ENCODE results near the gene HSD17B10.
A peak's percentile ranks its signal among the peaks of the same experiment; 100 is the strongest.
"Not testable (repeated sequence)": the region's sequence is repeated elsewhere in the genome, so short reads cannot be mapped to it uniquely, and the experiment has no call there.

Gene HSD17B10

DNA sequence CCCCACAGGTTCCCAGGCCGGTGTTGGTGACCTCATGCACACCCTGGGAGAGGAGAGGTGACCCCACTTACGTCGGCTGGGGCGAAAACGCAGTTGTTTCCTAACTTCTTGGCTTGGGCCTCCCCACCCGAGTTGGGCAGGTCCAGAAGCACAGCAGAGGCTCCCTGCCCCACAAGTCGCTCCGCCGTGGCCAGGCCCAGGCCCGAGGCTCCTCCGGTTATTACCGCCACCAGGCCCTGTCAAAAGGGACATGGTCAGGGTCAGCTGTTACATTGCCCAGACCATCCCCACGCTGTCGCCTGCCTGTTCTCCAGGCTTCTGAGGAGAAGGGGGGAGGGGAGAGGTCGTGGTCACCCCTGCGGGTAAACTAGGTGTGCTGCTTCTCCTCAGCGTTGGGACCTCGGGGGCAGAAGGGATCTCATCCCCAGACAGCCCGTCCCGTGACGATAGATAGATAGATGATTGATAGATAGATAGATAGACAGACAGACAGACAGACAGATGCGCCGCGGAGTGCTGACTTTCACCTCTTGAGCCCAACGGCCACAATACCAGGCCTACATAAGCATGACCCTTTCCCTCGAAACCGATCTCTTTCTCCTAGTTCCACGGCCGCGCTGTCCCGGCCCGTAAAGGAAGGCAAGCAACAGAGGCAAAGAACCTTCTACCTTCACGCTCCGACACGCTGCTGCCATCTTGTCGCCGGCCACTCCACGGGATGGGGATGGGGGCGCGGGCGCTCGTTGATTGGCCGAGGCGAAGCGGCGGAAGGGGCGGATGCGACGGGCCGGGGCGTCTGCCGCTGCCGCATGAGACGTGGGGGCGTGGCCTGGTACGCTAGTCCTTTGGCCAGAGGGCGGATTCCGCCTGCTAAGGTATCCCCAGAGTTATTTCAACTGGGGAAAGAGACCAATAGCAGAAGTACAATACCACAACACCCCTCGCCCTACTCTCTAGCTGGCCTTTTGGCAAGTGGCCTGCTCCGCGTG, at the start of gene HSD17B10:
TSS of gene HSD17B10 (minus strand) at position 720 of the 989 bp plus-strand sequence. CDS start at position 695, 25 bp downstream.
- peaks cover 2% of the 10 kb centered on the region for H3K36me3 Mint-ChIP-seq
- H3K4me1 Mint-ChIP-seq (ENCODE audit: low read depth) = peaks cover 18% of the 10 kb centered on the region
- no peaks in the 10 kb centered on the region for H3K27me3 Mint-ChIP-seq
- H3K9me3 Mint-ChIP-seq (ENCODE audit: low read depth) = no peaks in the 10 kb centered on the region
- peak within 1 kb of the TSS; percentile 99 for H3K4me3 Mint-ChIP-seq
- peak within 1 kb of the TSS; percentile 96 for H3K27ac Mint-ChIP-seq

- H3K4me1 Mint-ChIP-seq (ENCODE audit: low read depth) = no peaks in the 10 kb centered on the region
- no peaks in the 10 kb centered on the region for H3K36me3 Mint-ChIP-seq
- H3K27me3 Mint-ChIP-seq = no peaks in the 10 kb centered on the region
- H3K4me3 Mint-ChIP-seq = no peak overlapping the region
- no peak overlapping the region for H3K27ac Mint-ChIP-seq
- H3K9me3 Mint-ChIP-seq (ENCODE audit: low read depth) = no peaks in the 10 kb centered on the region
Measured at GRCh38 chrX:53483416-53483815, 49.2 kb upstream of the HSD17B10 start.

DNA sequence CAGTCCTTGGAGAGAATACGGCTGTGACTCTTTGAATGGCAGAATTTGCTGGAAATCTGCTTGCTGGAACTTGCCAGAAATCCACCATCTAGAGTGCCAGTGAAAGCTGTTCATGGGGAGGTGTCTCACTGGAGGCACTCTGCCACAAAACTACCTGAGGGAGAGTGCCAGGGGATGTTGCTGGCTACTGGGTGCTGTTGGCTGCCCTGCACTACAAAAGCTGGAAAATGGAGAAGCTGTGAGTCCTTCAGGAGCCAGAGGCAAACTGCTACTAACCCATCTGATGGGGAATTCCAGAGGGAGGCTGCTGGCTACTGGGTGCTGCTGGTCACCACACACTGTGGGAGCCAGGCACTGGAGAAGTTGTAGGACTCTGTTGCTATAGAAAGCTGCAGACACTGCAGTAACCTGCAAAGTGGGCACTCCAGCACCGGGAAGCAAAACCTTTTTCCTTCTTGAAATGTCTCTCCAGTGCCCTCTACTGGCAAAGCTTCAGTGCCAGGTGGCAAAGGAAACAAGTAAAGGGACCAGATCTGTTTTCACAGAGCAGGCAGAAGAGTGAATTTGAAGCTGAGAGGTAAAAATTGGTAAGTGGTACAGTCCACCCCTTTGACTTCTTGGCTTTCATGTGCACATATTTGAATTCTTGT, 47.8 kb upstream of the HSD17B10 start:
- no peaks in the 10 kb centered on the region for H3K9me3 Mint-ChIP-seq (ENCODE audit: low read depth)
- no peak overlapping the region for H3K4me3 Mint-ChIP-seq
- H3K27me3 Mint-ChIP-seq = no peaks in the 10 kb centered on the region
- no peaks in the 10 kb centered on the region for H3K36me3 Mint-ChIP-seq
- H3K27ac Mint-ChIP-seq = no peak overlapping the region
- no peaks in the 10 kb centered on the region for H3K4me1 Mint-ChIP-seq (ENCODE audit: low read depth)

DNA sequence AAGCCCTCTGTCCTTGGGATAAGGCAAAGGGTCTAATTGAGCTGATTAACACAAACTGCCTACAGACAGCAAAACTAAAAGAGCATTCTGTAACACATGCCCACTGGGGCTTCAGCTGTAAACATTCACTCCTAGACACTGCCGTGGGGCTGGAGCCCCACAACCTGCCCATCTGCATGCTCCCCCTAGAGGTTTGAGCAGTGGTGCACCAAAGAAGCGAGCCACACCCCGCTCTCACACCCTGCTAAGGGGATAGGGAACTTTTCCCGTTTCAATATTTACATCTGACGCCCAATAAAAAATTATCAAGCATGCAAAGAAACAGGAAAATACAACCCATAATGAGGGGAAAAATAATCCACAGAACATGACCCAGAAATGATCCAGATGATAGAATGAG, 46.9 kb upstream of the HSD17B10 start:
- Mint-ChIP-seq H3K9me3 (ENCODE audit: low read depth) (no peaks in the 10 kb centered on the region), H3K4me1 (ENCODE audit: low read depth) (no peaks in the 10 kb centered on the region), H3K36me3 (no peaks in the 10 kb centered on the region), H3K4me3 (no peak overlapping the region), H3K27me3 (no peaks in the 10 kb centered on the region), H3K27ac (no peak overlapping the region)

DNA sequence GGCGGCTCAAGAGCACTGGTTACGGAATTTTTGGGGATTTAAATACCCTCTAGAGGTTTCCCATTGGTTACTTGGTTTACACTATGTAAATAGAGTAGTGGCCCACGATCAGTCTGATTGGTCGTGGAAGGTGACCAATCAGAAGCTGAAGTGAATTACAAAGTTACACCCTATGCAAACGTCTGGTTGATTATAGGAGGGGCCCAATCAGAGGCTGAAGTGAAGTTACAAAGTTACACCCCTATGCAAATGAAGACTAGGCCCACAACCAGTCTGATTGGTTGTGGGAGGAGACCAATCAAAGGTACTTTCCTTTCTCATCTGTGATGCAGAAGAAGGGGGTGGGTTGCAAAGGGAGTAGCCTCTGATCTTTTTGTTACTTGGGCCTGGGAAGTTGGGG, 45.1 kb upstream of the HSD17B10 start:
- no peaks in the 10 kb centered on the region for H3K4me1 Mint-ChIP-seq (ENCODE audit: low read depth)
- no peaks in the 10 kb centered on the region for H3K9me3 Mint-ChIP-seq (ENCODE audit: low read depth)
- no peak overlapping the region for H3K4me3 Mint-ChIP-seq
- H3K27me3 Mint-ChIP-seq = no peaks in the 10 kb centered on the region
- H3K36me3 Mint-ChIP-seq = no peaks in the 10 kb centered on the region
- H3K27ac Mint-ChIP-seq = no peak overlapping the region

DNA sequence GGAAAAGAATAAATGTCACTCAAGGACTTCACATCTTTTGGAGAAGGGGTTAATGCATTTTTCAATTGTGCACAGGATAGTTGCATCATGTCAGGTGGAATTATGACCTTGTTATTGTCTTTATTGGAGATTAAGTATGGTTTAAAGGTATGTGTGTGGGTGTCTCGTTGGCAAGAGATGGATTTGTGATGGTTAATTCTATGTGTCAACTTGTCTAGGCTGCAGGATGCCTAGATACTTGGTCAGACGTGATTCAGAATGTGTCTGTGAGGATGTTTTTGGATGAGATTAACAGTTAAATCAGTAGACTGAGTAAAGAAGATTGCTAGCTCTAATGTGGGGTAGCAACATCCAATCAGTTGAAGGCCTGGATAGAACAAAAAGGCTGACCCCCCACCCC, 42.2 kb upstream of the HSD17B10 start:
- no peaks in the 10 kb centered on the region for H3K9me3 Mint-ChIP-seq (ENCODE audit: low read depth)
- H3K36me3 Mint-ChIP-seq = no peaks in the 10 kb centered on the region
- no peak overlapping the region for H3K4me3 Mint-ChIP-seq
- no peak overlapping the region for H3K27ac Mint-ChIP-seq
- H3K4me1 Mint-ChIP-seq (ENCODE audit: low read depth) = no peaks in the 10 kb centered on the region
- no peaks in the 10 kb centered on the region for H3K27me3 Mint-ChIP-seq

DNA sequence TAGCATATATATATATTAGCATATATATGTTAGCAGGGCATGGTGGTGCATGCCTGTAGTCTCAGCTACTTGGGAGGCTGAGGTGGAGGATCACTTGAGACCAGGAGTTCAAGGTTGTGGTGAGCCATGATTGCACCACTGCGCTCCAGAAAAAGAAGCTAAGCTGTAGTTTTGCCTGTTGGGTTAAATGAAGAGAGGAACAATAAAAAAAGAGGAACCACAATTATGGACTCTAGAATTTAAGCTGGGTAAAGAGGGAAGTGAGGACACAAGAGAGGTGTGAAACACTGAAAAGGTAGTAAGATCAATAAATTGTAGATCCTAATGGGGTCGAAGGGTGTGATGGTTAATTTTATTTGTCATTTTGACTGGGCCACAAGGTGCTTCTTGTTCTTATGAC, 40.5 kb upstream of the HSD17B10 start:
- H3K27ac Mint-ChIP-seq = no peak overlapping the region
- H3K36me3 Mint-ChIP-seq = no peaks in the 10 kb centered on the region
- no peaks in the 10 kb centered on the region for H3K4me1 Mint-ChIP-seq (ENCODE audit: low read depth)
- H3K4me3 Mint-ChIP-seq = no peak overlapping the region
- H3K9me3 Mint-ChIP-seq (ENCODE audit: low read depth) = no peaks in the 10 kb centered on the region
- no peaks in the 10 kb centered on the region for H3K27me3 Mint-ChIP-seq

DNA sequence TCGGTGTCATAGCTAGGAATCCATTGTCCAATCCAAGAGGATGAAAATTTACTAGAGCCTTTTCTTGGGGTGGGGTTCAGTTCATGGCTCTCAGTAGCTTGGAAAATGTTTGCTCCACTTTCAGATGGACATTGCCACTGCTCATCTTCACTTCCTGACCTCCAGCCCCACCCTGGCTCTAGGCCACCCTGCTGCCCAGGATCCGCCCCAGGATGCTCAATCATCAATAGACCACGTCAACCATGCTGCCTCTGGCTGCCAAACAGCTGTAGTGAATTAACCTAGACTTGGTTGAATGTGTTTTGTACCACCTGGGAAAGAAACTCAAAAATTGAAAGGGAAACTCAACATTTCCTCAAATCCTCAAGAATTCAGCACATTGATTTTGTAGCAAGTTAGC, 37.2 kb upstream of the HSD17B10 start:
- Mint-ChIP-seq H3K4me3 (no peak overlapping the region), H3K27me3 (no peaks in the 10 kb centered on the region), H3K9me3 (ENCODE audit: low read depth) (no peaks in the 10 kb centered on the region), H3K27ac (no peak overlapping the region), H3K4me1 (ENCODE audit: low read depth) (no peaks in the 10 kb centered on the region), H3K36me3 (no peaks in the 10 kb centered on the region)

DNA sequence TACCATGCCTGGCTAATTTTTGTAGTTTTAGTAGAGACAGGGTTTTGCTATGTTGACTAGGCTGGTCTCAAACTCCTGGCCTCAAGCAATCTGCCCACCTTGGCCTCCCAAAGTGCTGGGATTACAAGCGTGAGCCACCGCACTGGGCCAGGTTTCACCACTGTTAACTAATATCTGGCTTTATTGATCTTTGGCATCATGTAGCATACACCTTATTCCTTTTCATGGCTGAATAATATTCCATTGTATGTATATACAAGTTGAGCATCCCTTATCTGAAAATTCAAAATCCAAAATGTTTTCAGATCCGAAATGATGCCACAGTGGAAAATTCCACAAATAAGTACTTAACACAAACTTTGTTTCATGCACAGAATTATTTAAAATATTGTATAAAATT, 34.5 kb upstream of the HSD17B10 start:
- H3K4me3 Mint-ChIP-seq; H3K4me1 Mint-ChIP-seq (ENCODE audit: low read depth); H3K27ac Mint-ChIP-seq; H3K9me3 Mint-ChIP-seq (ENCODE audit: low read depth); H3K27me3 Mint-ChIP-seq; H3K36me3 Mint-ChIP-seq: not testable (repeated sequence)

DNA sequence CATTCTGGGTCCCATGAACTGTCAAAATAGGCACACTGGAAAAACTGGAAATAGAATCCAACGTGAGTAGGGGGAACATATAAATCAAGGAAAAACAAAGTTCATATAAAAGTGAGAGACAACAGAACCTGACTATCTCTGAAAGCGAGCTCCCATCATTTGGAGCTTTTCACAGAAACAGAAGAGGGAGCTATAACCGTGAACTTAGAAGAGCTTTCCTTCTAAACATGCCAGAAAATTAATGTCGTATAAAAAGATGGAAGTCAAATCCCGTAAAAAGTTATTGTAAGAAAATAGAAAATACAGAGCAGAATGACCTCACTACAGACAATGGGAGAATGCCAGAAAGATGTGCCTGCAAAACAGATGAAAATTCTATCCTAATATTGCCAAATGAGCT, 23.9 kb upstream of the HSD17B10 start:
- no peaks in the 10 kb centered on the region for H3K9me3 Mint-ChIP-seq (ENCODE audit: low read depth)
- no peak overlapping the region for H3K4me3 Mint-ChIP-seq
- no peaks in the 10 kb centered on the region for H3K36me3 Mint-ChIP-seq
- H3K27me3 Mint-ChIP-seq = peaks cover 5% of the 10 kb centered on the region
- no peaks in the 10 kb centered on the region for H3K4me1 Mint-ChIP-seq (ENCODE audit: low read depth)
- no peak overlapping the region for H3K27ac Mint-ChIP-seq

- no peak overlapping the region for H3K4me3 Mint-ChIP-seq
- H3K27me3 Mint-ChIP-seq = peaks cover 5% of the 10 kb centered on the region
- H3K4me1 Mint-ChIP-seq (ENCODE audit: low read depth) = no peaks in the 10 kb centered on the region
- H3K36me3 Mint-ChIP-seq = no peaks in the 10 kb centered on the region
- H3K9me3 Mint-ChIP-seq (ENCODE audit: low read depth) = no peaks in the 10 kb centered on the region
- no peak overlapping the region for H3K27ac Mint-ChIP-seq
Measured at GRCh38 chrX:53456254-53456653, 22.1 kb upstream of the HSD17B10 start.

GRCh38 chrX:53452812-53453211, 18.6 kb upstream of the HSD17B10 start:
- Mint-ChIP-seq H3K4me1 (ENCODE audit: low read depth) (no peaks in the 10 kb centered on the region), H3K9me3 (ENCODE audit: low read depth) (no peaks in the 10 kb centered on the region), H3K36me3 (no peaks in the 10 kb centered on the region), H3K27ac (no peak overlapping the region), H3K4me3 (no peak overlapping the region), H3K27me3 (peaks cover 5% of the 10 kb centered on the region)

DNA sequence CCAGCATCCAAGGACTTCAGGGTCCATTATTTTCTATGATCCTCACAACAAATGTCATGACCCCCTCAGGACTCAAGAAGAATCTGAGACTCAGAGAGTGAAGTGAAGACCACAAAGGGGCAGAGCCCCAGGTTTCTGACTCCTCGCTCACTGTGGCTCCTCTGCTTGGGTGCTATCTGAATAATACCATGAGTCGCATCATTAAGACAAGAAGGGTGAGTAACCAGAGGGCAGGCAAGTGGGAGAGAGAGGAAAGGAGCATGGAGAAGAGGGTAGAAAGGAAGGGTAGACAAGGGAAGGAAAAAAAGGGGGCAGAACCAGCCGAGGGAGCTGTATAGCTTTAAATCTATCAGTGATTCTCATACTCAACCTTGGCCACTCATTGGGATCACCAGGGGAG, 15.5 kb upstream of the HSD17B10 start:
- no peaks in the 10 kb centered on the region for H3K9me3 Mint-ChIP-seq (ENCODE audit: low read depth)
- no peaks in the 10 kb centered on the region for H3K4me1 Mint-ChIP-seq (ENCODE audit: low read depth)
- no peaks in the 10 kb centered on the region for H3K36me3 Mint-ChIP-seq
- no peaks in the 10 kb centered on the region for H3K27me3 Mint-ChIP-seq
- no peak overlapping the region for H3K27ac Mint-ChIP-seq
- H3K4me3 Mint-ChIP-seq = no peak overlapping the region

GRCh38 chrX:53447441-53447840, 13.3 kb upstream of the HSD17B10 start:
- no peaks in the 10 kb centered on the region for H3K4me1 Mint-ChIP-seq (ENCODE audit: low read depth)
- no peak overlapping the region for H3K27ac Mint-ChIP-seq
- no peaks in the 10 kb centered on the region for H3K27me3 Mint-ChIP-seq
- H3K36me3 Mint-ChIP-seq = no peaks in the 10 kb centered on the region
- no peaks in the 10 kb centered on the region for H3K9me3 Mint-ChIP-seq (ENCODE audit: low read depth)
- H3K4me3 Mint-ChIP-seq = no peak overlapping the region

DNA sequence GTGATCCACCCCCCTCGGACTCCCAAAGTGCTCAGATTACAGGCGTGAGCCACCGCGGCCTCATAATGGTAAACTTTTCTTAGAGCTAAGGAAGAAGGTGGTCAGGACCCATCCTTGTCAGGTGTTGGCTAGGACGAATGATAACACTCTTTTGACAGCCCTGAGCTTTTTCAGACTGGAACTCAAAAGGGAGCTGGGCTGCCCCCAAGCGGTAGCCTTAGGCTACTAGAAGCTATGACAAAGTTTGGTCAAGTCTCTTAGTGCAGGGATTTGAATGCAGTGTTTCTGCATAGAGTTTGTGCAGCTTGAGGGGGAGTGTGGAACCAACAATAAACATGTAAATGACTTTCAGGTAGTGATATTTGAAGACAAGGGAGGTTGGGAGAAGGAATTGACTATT, 11.8 kb upstream of the HSD17B10 start:
- Mint-ChIP-seq H3K27ac (no peak overlapping the region), H3K27me3 (no peaks in the 10 kb centered on the region), H3K4me3 (no peak overlapping the region), H3K9me3 (ENCODE audit: low read depth) (no peaks in the 10 kb centered on the region), H3K4me1 (ENCODE audit: low read depth) (peaks cover 5% of the 10 kb centered on the region), H3K36me3 (no peaks in the 10 kb centered on the region)

GRCh38 chrX:53442322-53442631, 8.1 kb upstream of the HSD17B10 start:
- Mint-ChIP-seq H3K4me3 (peak overlapping the region; percentile 23), H3K36me3 (no peaks in the 10 kb centered on the region), H3K27me3 (no peaks in the 10 kb centered on the region), H3K4me1 (ENCODE audit: low read depth) (peaks cover 8% of the 10 kb centered on the region), H3K27ac (no peak overlapping the region), H3K9me3 (ENCODE audit: low read depth) (no peaks in the 10 kb centered on the region)

Measured in activated naive CD8-positive, alpha-beta T cell (primary cell).